ENCODE measurements around the gene EIF5B. TPM values are rescaled to one million over a fixed set of nuclear protein-coding genes. Genes with fewer than 3 reads are reported as not detected.

The EIF5B gene
- total and polyA plus RNA-seq, 2 of the 8 experiments (the other 6 are each of a cell fraction or from before 2014, with no cell fraction given): 10.7 to 64.5 TPM

GRCh38 chr2:99386011-99386410 lies 48.8 kb downstream of the EIF5B start:
- Histone ChIP-seq H3K4me3 (ENCODE audit: extremely low read depth in 1 of 4, insufficient read depth in 2 of 4, low read depth in 3 of 4, low read length in 4 of 4) (no peak overlapping the region), H3K27ac (ENCODE audit: low read depth, low read length) (no peak overlapping the region), H3K9ac (replicated peaks in 1 of 4; ENCODE audit: extremely low read depth in 1 of 4, low read depth in 3 of 4, low read length in 3 of 4) (no peak overlapping the region), H4K5ac (ENCODE audit: insufficient read length, low read depth, low read length) (no peak overlapping the region), H3K36me3 (ENCODE audit: control insufficient read depth in 2 of 4, insufficient read depth in 4 of 4, low read length in 3 of 4) (peaks cover 2 to 37% (median 20%) of the 10 kb centered on the region in 4 experiments; a peak in 6 of 8 replicates), H3K18ac (ENCODE audit: extremely low read depth, low read length) (no peak overlapping the region), H2BK5ac (ENCODE audit: low read depth, low read length) (no peak overlapping the region), H2BK20ac (ENCODE audit: low read length) (no peak overlapping the region), H3K23ac (ENCODE audit: insufficient read length) (no peak overlapping the region), H3K23me2 (ENCODE audit: low read depth, low read length) (no peaks in the 10 kb centered on the region; the same call in 1 of the 2 replicates), H2AK5ac (ENCODE audit: low read depth, low read length) (no peak overlapping the region), H3K4me1 (replicated peaks in 1 of 4; ENCODE audit: control insufficient read depth in 3 of 4, insufficient read depth in 4 of 4, low read length in 3 of 4) (no peaks in the 10 kb centered on the region), H3K9me3 (ENCODE audit: insufficient read depth in 2 of 2, low read depth in 1 of 2, low read length in 1 of 2) (no peaks in the 10 kb centered on the region), H3K4ac (replicated peaks; ENCODE audit: insufficient read length, low read depth, low read length) (no peak overlapping the region), H4K8ac (ENCODE audit: extremely low read depth, insufficient read depth, low read length) (no peak overlapping the region), H2BK12ac (ENCODE audit: low read depth, low read length) (no peak overlapping the region), H3K27me3 (replicated peaks in 1 of 4; ENCODE audit: control insufficient read depth in 3 of 4, extremely low read depth in 1 of 4, insufficient read depth in 3 of 4, low read length in 3 of 4) (no peaks in the 10 kb centered on the region), H3K56ac (replicated peaks; ENCODE audit: insufficient read length, low read depth, low read length) (no peak overlapping the region), H2BK15ac (ENCODE audit: low read length) (no peak overlapping the region), H3K79me2 (ENCODE audit: control insufficient read depth in 1 of 2, insufficient read depth in 2 of 2, low read length in 2 of 2) (0 out of 4 replicates have a peak, but pooled peaks cover 0 to 2% of the 10 kb centered on the region in 2 experiments), H3K4me2 (ENCODE audit: insufficient read depth in 1 of 2, low read depth in 2 of 2, low read length in 2 of 2) (no peak overlapping the region), H3K14ac (ENCODE audit: insufficient read length) (no peak overlapping the region), H2BK120ac (replicated peaks; ENCODE audit: low read depth, low read length) (no peak overlapping the region), H2AFZ (ENCODE audit: low read length) (no peak overlapping the region), H4K91ac (replicated peaks; ENCODE audit: insufficient read length, low read length) (no peak overlapping the region), H4K20me1 (replicated peaks in 1 of 2; ENCODE audit: control insufficient read depth in 1 of 2, insufficient read depth in 2 of 2, low read length in 2 of 2) (no peaks in the 10 kb centered on the region), H3K79me1 (ENCODE audit: low read depth, low read length) (0 out of 2 replicates have a peak, but pooled peaks cover 2% of the 10 kb centered on the region)
- no peak for DNase-seq (ENCODE audit: low read depth in 1 of 2, low spot score in 2 of 2)
- WGBS, 2 experiments (ENCODE audit: extremely low coverage in 1 of 2, insufficient coverage in 1 of 2, insufficient read length in 1 of 2, insufficient replicate concordance in 2 of 2, low coverage in 1 of 2, low lambda C conversion rate in 2 of 2, missing lambda C conversion rate in 1 of 2): 97% methylated on average over 2 of the region's 2 CpGs; no CpG with 5 or more reads in 1 of the 2 experiments
- POLR2A ChIA-PET (ENCODE audit: partially characterized antibody): no interaction called here
- no peak for FAIRE-seq
- CTCF ChIA-PET (ENCODE audit: partially characterized antibody): no interaction called here
- TF ChIP-seq SUZ12 (IDR thresholded peaks at IDR 0.05; ENCODE audit: low read length) (no peak), CTCF (IDR thresholded peaks at IDR 0.05; ENCODE audit: control extremely low read depth in 1 of 3, insufficient read depth in 1 of 3, low read depth in 1 of 3, low read length in 3 of 3) (no peak), RNF2 (IDR thresholded peaks at IDR 0.05; ENCODE audit: borderline replicate concordance, low read depth, low read length, missing control alignments, poor library complexity, severe bottlenecking) (no peak), EGR1 (IDR thresholded peaks at IDR 0.05; ENCODE audit: borderline replicate concordance, low read depth, low read length) (no peak), NANOG (IDR thresholded peaks at IDR 0.05; ENCODE audit: insufficient read depth, low read depth, low read length, poor library complexity, severe bottlenecking) (no peak), CEBPB (IDR thresholded peaks at IDR 0.05; ENCODE audit: low read depth, low read length) (no peak), YY1 (IDR thresholded peaks at IDR 0.05; ENCODE audit: low read depth, low read length) (no peak), ZNF274 (IDR thresholded peaks at IDR 0.05; ENCODE audit: borderline replicate concordance, extremely low read depth, low read length) (no peak), SIN3A (conservative IDR thresholded peaks at IDR 0.05 in 1 of 2, IDR thresholded peaks at IDR 0.05 in 1 of 2; ENCODE audit: low read depth in 1 of 2, low read length in 2 of 2) (no peak), TAF7 (optimal IDR thresholded peaks at IDR 0.05; ENCODE audit: borderline replicate concordance, low read depth, low read length) (no peak), SP1 (IDR thresholded peaks at IDR 0.05; ENCODE audit: low read depth, low read length) (no peak)

Data from H1 (cell line).